Liver (tissue), 3 donors: ENCODE measurements around the gene FRS2.

Source experiments
- CTCF ChIP-seq: fragments of 150-350 bp; IDR thresholded peaks from 2 replicates; pipeline ENCODE4 v1.5.1; 2017; ENCODE audit warnings: improper control_type of control experiment, low read depth, low read length; ENCODE audit not compliant: missing input control
- EGR1 ChIP-seq, 2 donors: IDR thresholded peaks; 2 replicates each; pipeline ENCODE4 v1.6.1; 2016 to 2018; ENCODE audit warnings: antibody characterized with exemption in 2 of 2, low read depth in 2 of 2
- FOXA1 ChIP-seq: IDR thresholded peaks from 2 replicates; pipeline ENCODE4 v1.6.1; 2016; ENCODE audit warnings: antibody characterized with exemption
- RAD21 ChIP-seq, 2 donors: IDR thresholded peaks; 2 replicates each; pipeline ENCODE4 v1.6.1; 2016; ENCODE audit warnings: antibody characterized with exemption in 2 of 2, mild to moderate bottlenecking in 2 of 2
- SP1 ChIP-seq: IDR thresholded peaks from 2 replicates; pipeline ENCODE4 v1.6.1; 2018; ENCODE audit warnings: antibody characterized with exemption, mild to moderate bottlenecking
- donor health status: healthy.
- donor health status: healthy.

GRCh38 chr12:69433653-69434052 lies 36.5 kb upstream of the FRS2 start:
- TF ChIP-seq SP1 = no peak
- no peak for TF ChIP-seq EGR1 (IDR thresholded peaks at IDR 0.05; ENCODE audit: low read depth in 2 of 2)
- TF ChIP-seq FOXA1 = no peak
- TF ChIP-seq CTCF = no peak
- no peak for TF ChIP-seq RAD21 (IDR thresholded peaks at IDR 0.05)
